Fibroblast of pulmonary artery (primary cell): ENCODE measurements around the gene FAM162B.

Experiments used
- DNase-seq: peaks from one replicate; pipeline ENCODE4 v3.0.0-alpha.2; 2010; ENCODE audit warnings: low read depth
- H3K4me3 ChIP-seq: replicated peaks from 2 replicates; pipeline ENCODE4 v1.5.1; 2011; ENCODE audit warnings: low read depth, mild to moderate bottlenecking, control low read depth, low read length, moderate library complexity
- TF ChIP-seq, protein P1 (sequence below): IDR thresholded peaks from 2 replicates; pipeline ENCODE4 v1.5.1; 2011; ENCODE audit warnings: mild to moderate bottlenecking, control low read depth, low read length, inconsistent platforms; ENCODE audit errors: missing control alignments

Gene FAM162B

GRCh38 chr6:116764961-116765841 is at the start of gene FAM162B:
TSS of gene FAM162B (minus strand) at chr6:116765719. CDS start at chr6:116765576, 143 bp downstream.
- DNase-seq = peak; percentile 16
- TF ChIP-seq, protein P1, sequence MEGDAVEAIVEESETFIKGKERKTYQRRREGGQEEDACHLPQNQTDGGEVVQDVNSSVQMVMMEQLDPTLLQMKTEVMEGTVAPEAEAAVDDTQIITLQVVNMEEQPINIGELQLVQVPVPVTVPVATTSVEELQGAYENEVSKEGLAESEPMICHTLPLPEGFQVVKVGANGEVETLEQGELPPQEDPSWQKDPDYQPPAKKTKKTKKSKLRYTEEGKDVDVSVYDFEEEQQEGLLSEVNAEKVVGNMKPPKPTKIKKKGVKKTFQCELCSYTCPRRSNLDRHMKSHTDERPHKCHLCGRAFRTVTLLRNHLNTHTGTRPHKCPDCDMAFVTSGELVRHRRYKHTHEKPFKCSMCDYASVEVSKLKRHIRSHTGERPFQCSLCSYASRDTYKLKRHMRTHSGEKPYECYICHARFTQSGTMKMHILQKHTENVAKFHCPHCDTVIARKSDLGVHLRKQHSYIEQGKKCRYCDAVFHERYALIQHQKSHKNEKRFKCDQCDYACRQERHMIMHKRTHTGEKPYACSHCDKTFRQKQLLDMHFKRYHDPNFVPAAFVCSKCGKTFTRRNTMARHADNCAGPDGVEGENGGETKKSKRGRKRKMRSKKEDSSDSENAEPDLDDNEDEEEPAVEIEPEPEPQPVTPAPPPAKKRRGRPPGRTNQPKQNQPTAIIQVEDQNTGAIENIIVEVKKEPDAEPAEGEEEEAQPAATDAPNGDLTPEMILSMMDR = no peak
- peak within 1 kb of the TSS; percentile 56 for H3K4me3 ChIP-seq

DNA sequence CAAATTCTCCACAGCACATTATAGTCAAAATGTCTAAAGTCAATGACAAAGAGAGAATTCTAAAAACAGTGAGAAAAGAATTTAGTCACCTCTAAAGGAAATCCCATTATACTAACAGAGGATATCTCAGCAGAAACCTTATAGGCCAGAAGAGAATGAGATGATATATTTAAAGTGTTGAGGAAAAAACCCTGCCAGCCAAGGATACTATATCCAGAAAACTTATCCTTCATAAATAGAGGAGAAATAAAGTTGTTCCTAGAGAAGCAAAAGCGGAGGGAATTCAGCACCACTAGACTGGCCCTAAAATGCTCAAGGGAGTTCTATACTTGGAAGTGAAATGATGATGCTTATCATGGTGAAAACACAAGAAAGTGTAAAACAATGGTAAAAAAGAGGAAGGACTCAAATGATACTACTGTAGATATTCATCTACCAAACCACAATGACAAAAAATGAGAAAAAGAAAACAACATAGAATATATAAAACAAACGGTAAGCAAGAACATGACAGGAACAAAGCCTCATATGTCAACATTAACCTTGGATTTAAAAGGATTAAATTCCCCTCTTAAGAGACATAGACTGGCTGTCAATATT is 46.6 kb upstream of the FAM162B start:
- DNase-seq = no peak
- no peak overlapping the region for H3K4me3 ChIP-seq
- TF ChIP-seq, protein P1 = no peak

DNA sequence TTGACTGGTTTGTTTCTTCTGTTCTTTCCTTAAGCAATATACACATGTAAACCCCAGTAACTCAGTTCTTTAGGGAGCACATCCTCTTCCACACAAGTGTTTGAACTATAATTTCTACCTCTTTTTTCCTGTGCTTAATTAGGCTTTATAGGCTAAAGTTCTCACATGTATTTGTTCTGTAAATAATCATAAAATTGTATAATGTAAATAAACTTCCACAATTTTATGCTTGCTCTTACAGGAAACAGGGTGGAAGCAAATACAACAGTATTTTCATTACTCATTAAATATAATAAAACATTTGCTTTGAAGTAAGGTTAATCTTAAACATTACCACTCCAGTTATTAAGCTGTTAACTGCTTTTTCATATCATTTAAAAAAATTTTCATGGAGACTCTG is 36.5 kb upstream of the FAM162B start:
- H3K4me3 ChIP-seq = no peak overlapping the region
- TF ChIP-seq, protein P1 = no peak
- no peak for DNase-seq

DNA sequence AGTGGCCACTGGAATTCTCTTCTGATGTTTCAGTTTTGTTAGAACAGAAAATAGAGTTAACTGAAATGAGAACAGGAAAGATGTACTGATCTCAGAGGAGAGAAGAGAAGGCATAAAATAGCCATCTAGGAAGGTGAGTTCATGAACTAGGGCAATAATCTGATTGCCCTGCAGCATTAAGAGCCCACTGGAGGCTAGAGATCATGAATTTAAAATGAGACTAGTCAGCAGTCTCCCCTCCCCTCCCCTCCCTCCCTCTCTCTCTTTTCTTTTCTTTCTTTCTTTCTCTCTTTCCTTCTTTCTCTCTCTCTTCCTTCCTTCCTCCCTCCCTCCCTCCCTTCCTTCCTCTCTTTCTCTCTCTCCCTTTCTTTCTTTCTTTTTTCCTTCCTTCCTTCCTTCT is 34.4 kb upstream of the FAM162B start:
- DNase-seq = no peak
- no peak overlapping the region for H3K4me3 ChIP-seq
- TF ChIP-seq, protein P1 = no peak

GRCh38 chr6:116797585-116797984 is 32.1 kb upstream of the FAM162B start:
- TF ChIP-seq, protein P1 = no peak

DNA sequence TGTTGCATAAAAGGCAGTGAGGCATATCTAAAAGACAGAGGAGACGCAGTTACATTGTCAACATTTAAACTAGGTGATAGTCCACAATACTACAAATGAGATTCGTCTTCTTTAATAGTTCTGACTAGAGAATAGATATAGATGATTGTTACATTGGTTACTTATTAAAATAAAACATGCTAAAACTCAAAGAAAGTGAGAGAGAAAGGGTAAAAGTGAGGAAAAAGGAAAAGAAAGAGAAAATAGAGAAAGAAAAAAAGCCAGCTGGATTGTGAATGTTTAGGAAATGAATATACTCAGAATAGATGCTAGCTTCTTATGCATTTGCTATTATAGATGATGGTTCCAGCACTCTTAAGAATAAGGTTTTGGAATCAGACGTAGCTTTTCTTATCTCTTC is 27.7 kb upstream of the FAM162B start:
- TF ChIP-seq, protein P1 = no peak
- no peak for DNase-seq
- no peak overlapping the region for H3K4me3 ChIP-seq

More at GRCh38 chr6:116797585-116797984, 32.1 kb upstream of the FAM162B start:
- no peak overlapping the region for H3K4me3 ChIP-seq
- DNase-seq = no peak
